GM12891 (cell line): Measurements from ENCODE around the gene NKX2-4.
A peak's percentile ranks its signal among the peaks of the same experiment; 100 is the strongest.

Source experiments
- DNase-seq: peaks from one replicate; pipeline ENCODE4 v3.0.0; 2011; ENCODE audit warnings: low spot score; ENCODE audit not compliant: insufficient read length
- FAIRE-seq: peaks from 2 replicates; lab custom pipeline; 2011; peaks lifted over from hg19 to GRCh38; lab: Jason Lieb, UNC
- PAX5 ChIP-seq: IDR thresholded peaks from 2 replicates; pipeline ENCODE4 v1.6.1; 2011; ENCODE audit warnings: low read length, moderate library complexity, mild to moderate bottlenecking; ENCODE audit not compliant: insufficient read depth, severe bottlenecking
- POLR2A ChIP-seq: IDR thresholded peaks from 2 replicates; pipeline ENCODE4 v1.6.1; 2011; ENCODE audit warnings: low read depth, low read length, control low read depth
- POLR2AphosphoS5 ChIP-seq: IDR thresholded peaks from 2 replicates; pipeline ENCODE4 v1.6.1; 2011; ENCODE audit warnings: low read depth, low read length, control low read depth
- POU2F2 ChIP-seq: IDR thresholded peaks from 2 replicates; pipeline ENCODE4 v1.6.1; 2011; ENCODE audit warnings: low read depth, mild to moderate bottlenecking, control low read depth, low read length, moderate library complexity
- SPI1 ChIP-seq: IDR thresholded peaks from 2 replicates; pipeline ENCODE4 v1.6.1; 2011; ENCODE audit warnings: low read depth, low read length, control low read depth
- TAF1 ChIP-seq: IDR thresholded peaks from 2 replicates; pipeline ENCODE4 v1.6.1; 2011; ENCODE audit warnings: low read depth, low read length, control low read depth

NKX2-4 gene

GRCh38 chr20:21364413-21364812 is 32.9 kb downstream of the NKX2-4 start:
- FAIRE-seq: no peak
- DNase-seq: no peak

DNA sequence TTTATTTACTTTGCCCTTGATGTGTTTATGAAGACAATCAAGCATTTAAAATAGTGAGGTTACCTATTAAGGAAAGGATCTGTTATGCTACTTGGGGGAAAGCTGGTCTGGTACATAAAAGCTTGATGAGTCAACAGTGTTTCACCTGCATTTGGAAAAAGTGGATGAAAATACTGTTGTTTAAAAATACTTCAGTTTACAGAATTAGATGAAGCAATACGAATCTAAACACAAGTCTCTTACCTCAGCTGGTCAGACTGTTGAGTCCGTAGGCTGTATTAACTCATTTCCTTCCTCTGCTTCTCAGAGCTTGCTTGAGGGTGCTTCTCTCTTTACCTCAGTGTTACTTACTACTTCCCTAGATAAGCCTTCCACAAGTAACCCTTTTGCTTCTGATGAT is 36.1 kb downstream of the NKX2-4 start:
- FAIRE-seq (peak; percentile 60), DNase-seq (no peak)
- no peak for TF ChIP-seq POLR2A
- TF ChIP-seq PAX5: no peak
- TF ChIP-seq TAF1: no peak
- TF ChIP-seq POU2F2: no peak
- TF ChIP-seq SPI1: no peak
- TF ChIP-seq POLR2AphosphoS5: no peak

More at GRCh38 chr20:21364413-21364812, 32.9 kb downstream of the NKX2-4 start:
- TF ChIP-seq POLR2A: no peak
- no peak for TF ChIP-seq TAF1
- no peak for TF ChIP-seq SPI1
- TF ChIP-seq PAX5: no peak
- TF ChIP-seq POU2F2: no peak
- no peak for TF ChIP-seq POLR2AphosphoS5

GRCh38 chr20:21360705-21361104 is 36.6 kb downstream of the NKX2-4 start:
- no peak for DNase-seq
- TF ChIP-seq TAF1 (no peak), SPI1 (no peak), POU2F2 (no peak), POLR2A (no peak), POLR2AphosphoS5 (no peak), PAX5 (no peak)
- FAIRE-seq: no peak

- FAIRE-seq (no peak), DNase-seq (no peak)
- no peak for TF ChIP-seq SPI1
- no peak for TF ChIP-seq POU2F2
- no peak for TF ChIP-seq TAF1
- no peak for TF ChIP-seq PAX5
- no peak for TF ChIP-seq POLR2A
- no peak for TF ChIP-seq POLR2AphosphoS5
Measured at GRCh38 chr20:21358737-21359136, 38.6 kb downstream of the NKX2-4 start.

GRCh38 chr20:21357844-21358243 is 39.5 kb downstream of the NKX2-4 start:
- no peak for TF ChIP-seq POLR2A
- no peak for TF ChIP-seq TAF1
- no peak for TF ChIP-seq SPI1
- TF ChIP-seq POLR2AphosphoS5: no peak
- TF ChIP-seq POU2F2: no peak
- no peak for TF ChIP-seq PAX5
- DNase-seq (no peak), FAIRE-seq (no peak)

DNA sequence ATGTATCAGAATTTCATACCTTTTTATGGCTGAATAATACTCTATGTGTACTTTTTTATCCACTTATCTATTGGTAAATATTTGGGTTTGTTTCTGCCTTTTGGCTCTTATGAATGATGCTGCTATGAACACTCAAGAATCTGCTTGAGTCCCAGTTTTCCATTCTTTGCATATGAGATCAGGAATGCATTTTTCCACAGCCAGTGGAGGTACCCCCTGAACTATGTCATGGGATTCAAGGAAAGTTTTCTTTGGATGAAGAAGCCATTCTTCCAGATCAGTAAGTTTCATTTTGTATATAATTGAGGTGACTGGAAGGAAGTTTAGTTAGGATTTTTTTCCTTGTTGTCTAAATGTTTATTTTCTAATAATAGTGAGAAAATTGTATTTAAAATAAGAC is 40.9 kb downstream of the NKX2-4 start:
- TF ChIP-seq SPI1 (no peak), PAX5 (no peak), POLR2AphosphoS5 (no peak), POU2F2 (no peak), TAF1 (no peak), POLR2A (no peak)
- DNase-seq (no peak), FAIRE-seq (no peak)

- no peak for DNase-seq
- TF ChIP-seq POLR2A (no peak), POLR2AphosphoS5 (no peak), PAX5 (no peak), POU2F2 (no peak), SPI1 (no peak), TAF1 (no peak)
- FAIRE-seq: no peak
Measured at GRCh38 chr20:21355981-21356380, 41.3 kb downstream of the NKX2-4 start.

DNA sequence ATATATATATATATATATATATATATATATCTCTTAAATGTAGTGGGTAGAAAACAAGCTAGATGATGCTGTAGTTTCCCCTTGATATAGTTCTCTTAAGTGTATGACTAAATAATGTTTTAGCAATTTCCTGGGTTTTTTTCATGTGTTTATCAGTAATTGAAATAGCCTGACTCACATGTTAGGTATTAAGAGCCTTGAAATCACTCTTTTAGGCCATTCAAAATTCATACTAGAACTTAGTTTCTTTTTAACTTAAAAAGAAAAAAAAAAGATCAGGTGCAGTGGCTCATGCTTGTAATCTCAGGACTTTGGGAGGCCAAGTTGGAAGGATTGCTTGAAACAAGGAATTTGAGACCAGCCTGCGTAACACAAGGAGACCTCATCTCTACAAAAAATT is 44.1 kb downstream of the NKX2-4 start:
- DNase-seq (no peak), FAIRE-seq (no peak)
- no peak for TF ChIP-seq PAX5
- no peak for TF ChIP-seq POLR2A
- TF ChIP-seq POU2F2: no peak
- no peak for TF ChIP-seq SPI1

DNA sequence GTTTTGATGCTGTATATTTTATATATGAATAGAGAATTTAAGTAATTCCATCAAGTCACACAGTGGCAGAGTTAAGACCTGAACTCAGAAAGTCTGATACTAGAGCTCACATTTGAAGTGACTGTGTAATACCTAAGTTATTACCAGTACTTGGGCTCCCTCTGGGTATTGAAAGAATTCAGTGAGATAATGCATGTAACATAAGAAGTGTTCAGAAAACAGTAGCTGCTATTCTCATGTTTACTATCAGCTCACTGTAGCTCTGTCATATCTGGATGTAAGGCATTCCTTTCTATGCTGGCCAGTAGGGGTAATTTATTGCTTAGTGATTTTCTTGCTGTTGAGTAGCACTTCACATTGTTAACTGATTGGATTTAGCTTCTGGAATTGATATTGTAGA is 44.6 kb downstream of the NKX2-4 start:
- TF ChIP-seq POLR2A: no peak
- TF ChIP-seq TAF1: no peak
- TF ChIP-seq SPI1: no peak
- no peak for TF ChIP-seq POU2F2
- TF ChIP-seq PAX5: no peak
- TF ChIP-seq POLR2AphosphoS5: no peak
- FAIRE-seq (peak; percentile 45), DNase-seq (no peak)
